D721Med (cell line): ENCODE measurements around the gene GOLGA6L10.

ENCODE experiments used
- DNase-seq: peaks from one replicate; pipeline ENCODE4 v3.0.0; 2011; ENCODE audit warnings: low spot score; ENCODE audit not compliant: insufficient read length
- FAIRE-seq: peaks from 2 replicates; lab custom pipeline; 2011; peaks lifted over from hg19 to GRCh38; lab: Jason Lieb, UNC
- TF ChIP-seq, protein P1 (sequence below): IDR thresholded peaks from 2 replicates; pipeline ENCODE4 v1.5.1; 2012; ENCODE audit warnings: mild to moderate bottlenecking, control low read depth; ENCODE audit not compliant: insufficient read depth; ENCODE audit errors: missing control alignments

GOLGA6L10 gene

DNA sequence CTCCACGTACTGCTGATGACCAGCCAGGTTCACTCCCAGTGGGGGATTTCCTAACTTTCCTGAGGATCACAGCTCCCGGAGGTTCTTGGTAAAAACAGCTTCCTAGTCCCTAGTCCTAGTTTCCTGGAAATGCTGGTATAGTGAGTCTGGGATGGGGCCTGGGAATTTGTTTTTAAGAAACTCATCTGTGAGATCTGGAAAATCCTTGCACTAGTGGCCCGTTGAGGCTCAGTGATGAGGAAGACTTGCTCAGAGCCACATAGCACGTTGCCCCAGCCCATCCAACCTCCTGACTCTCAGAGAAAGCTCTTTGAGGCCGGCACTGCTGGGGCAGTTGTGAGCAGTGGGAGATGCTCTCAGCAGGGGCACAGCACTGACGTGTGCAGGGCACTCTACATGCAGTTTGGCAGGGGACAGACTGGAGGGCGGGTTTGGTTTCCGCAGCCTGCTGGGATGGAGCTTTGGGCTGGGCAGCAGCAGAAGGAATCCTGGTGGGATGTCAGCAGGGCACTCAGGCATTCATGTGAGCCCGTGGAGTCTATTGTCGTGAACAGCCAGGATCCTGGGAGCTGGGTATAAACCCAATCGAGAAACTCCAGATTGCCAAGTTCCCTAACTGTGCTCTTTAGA is 55.1 kb downstream of the GOLGA6L10 start:
- TF ChIP-seq, protein P1, sequence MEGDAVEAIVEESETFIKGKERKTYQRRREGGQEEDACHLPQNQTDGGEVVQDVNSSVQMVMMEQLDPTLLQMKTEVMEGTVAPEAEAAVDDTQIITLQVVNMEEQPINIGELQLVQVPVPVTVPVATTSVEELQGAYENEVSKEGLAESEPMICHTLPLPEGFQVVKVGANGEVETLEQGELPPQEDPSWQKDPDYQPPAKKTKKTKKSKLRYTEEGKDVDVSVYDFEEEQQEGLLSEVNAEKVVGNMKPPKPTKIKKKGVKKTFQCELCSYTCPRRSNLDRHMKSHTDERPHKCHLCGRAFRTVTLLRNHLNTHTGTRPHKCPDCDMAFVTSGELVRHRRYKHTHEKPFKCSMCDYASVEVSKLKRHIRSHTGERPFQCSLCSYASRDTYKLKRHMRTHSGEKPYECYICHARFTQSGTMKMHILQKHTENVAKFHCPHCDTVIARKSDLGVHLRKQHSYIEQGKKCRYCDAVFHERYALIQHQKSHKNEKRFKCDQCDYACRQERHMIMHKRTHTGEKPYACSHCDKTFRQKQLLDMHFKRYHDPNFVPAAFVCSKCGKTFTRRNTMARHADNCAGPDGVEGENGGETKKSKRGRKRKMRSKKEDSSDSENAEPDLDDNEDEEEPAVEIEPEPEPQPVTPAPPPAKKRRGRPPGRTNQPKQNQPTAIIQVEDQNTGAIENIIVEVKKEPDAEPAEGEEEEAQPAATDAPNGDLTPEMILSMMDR = no peak
- DNase-seq = no peak
- FAIRE-seq = no peak

DNA sequence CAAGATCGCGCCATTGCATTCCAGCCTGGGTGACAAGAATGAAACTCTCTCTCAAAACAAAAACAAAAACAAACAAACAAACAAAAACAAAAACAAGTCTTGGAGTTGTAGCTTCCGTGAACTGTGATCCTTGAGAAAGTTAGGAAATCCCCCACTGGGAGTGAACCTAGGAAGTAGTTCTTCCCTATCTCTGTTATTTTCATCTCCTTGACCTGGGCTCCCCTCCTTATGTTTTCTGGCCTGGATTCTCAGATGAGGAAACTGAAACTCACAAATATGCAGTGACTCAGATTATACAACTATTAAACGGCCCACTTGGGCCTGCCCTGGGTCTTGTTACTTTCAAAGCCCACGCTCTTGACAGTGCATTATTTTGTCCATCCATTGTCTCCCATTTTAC is 57.0 kb downstream of the GOLGA6L10 start:
- TF ChIP-seq, protein P1 = no peak
- DNase-seq (no peak), FAIRE-seq (no peak)
